GM12874 (cell line): ENCODE data around the gene RASGRP3.

Experiments
- TF ChIP-seq, protein P1 (sequence below): IDR thresholded peaks from 2 replicates; pipeline ENCODE4 v1.5.1; 2011; ENCODE audit warnings: low read depth, mild to moderate bottlenecking, control low read depth, low read length, moderate library complexity; ENCODE audit not compliant: insufficient read depth

RASGRP3 gene

DNA sequence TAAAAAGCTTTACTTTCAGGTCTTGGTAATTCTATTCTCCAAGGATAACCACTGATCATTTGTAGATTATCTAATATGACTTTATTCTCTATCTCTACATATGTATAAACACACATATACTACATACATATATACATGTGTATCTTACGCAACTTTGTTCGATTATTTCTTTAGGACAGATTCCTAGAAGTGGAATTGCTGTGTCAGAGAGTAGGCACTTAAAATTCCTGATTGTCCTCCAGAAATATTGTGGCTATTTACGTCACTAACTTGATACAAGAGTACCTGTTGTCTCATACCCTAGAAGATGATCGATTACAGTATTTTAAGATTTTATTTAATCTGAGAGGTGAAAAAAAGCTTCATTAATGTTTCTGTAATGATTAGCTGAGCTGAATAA, 64.8 kb downstream of the RASGRP3 start:
- TF ChIP-seq, protein P1, sequence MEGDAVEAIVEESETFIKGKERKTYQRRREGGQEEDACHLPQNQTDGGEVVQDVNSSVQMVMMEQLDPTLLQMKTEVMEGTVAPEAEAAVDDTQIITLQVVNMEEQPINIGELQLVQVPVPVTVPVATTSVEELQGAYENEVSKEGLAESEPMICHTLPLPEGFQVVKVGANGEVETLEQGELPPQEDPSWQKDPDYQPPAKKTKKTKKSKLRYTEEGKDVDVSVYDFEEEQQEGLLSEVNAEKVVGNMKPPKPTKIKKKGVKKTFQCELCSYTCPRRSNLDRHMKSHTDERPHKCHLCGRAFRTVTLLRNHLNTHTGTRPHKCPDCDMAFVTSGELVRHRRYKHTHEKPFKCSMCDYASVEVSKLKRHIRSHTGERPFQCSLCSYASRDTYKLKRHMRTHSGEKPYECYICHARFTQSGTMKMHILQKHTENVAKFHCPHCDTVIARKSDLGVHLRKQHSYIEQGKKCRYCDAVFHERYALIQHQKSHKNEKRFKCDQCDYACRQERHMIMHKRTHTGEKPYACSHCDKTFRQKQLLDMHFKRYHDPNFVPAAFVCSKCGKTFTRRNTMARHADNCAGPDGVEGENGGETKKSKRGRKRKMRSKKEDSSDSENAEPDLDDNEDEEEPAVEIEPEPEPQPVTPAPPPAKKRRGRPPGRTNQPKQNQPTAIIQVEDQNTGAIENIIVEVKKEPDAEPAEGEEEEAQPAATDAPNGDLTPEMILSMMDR, result no peak

DNA sequence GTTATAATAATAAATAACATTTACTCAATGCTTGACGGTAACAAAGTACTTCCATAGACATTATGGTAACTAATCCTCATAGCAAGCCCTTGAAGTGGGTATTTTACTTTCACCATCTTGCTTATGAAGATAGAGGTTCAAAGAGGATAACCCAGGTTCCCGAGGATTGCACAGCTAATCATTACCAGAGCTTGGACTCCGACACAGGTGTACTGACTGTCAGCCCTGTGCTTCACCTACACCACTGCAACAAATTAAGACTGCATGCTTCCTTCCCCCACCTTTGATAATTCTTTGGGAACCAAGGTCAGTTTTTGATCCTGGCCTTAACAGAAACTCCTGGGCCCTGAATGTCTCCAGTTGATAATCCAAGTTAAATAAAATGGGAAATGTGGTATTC, 73.8 kb downstream of the RASGRP3 start:
- TF ChIP-seq, protein P1, result no peak

DNA sequence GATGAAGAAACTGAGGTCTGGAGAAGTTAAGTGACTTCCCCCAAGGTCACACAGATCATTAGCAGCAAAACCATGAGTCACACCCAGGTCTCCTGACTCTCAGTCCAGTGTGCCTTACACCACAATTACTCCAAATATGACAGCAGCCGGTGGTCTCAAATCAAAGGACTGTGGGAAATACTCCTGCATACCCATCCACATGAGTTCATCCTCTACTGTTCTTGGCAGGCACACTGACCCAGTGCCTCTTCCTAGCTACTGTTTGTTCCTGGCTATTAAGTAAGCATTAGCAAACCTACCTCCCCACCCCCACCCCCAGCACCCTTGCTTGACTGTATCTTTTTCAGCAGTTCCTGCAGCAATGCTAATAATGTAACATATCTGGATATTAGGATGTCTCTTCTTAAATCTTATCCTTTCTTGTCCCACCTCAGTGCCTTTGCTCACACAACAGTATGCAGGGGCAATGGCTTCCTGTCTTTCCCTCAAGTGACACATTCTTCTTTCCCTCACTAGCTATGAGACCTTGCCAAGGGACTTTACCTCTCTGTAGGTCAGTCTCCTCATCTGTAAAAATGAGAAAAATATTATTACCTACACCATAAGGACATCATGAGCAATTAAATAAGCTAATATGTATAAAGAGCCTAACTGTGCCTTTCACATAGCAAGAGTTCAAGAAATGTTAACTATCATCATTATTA, 76.5 kb downstream of the RASGRP3 start:
- TF ChIP-seq, protein P1, result no peak

DNA sequence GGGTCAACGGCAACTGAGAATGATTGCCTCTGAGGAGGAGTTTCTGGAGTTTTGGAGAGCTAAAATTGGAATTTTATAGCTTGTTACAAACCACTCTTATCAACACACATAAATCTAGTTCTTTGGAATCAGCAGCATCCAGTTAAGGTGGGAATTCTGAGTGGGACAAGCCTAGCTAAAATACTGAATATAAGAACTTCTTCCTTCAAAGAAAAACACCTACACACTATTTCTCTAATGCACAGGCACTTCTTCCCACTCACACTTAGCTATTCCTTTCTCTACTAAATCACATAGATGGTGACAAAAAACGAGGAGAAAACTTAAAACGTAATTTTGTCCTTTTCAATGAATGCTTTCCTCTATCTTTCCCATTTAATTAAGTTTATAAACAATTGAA, 79.2 kb downstream of the RASGRP3 start:
- TF ChIP-seq, protein P1, result no peak

DNA sequence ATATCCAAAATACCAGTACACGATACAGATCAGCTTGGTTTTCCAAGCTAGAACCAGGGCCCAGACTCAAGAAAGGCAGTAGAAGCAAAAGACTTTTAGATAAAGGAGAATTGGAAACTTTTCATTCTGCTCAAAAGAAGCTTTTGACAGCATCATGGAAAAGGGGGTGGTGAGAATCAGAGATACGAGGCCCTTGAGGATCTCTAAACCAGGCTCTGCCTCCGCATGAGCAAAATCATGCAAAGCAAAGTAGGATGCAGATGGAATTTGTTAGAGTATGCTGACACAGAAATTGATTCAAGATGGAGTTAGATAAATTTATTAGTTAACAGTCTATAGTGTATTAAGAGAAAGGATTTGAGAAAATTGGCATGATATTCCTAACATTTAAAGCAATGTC, 82.9 kb downstream of the RASGRP3 start:
- TF ChIP-seq, protein P1, result no peak

DNA sequence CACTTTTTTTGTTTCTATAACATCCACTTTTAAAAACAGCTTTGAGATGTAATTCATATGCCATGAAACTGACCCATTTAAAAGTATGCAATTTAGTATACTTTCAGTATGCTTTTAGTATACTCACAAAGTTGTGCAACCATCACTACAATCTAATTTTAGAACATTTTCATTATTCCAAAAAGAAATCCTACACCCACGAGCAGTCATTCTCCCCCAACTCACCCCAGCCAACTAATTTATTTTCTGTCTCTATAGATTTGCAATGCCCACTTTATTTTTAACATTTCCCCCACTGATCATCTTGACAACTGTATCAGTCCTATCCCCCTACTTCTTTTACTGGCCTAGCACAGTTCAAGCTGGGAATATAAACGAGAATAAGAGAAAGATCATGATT, 83.6 kb downstream of the RASGRP3 start:
- TF ChIP-seq, protein P1, result no peak

DNA sequence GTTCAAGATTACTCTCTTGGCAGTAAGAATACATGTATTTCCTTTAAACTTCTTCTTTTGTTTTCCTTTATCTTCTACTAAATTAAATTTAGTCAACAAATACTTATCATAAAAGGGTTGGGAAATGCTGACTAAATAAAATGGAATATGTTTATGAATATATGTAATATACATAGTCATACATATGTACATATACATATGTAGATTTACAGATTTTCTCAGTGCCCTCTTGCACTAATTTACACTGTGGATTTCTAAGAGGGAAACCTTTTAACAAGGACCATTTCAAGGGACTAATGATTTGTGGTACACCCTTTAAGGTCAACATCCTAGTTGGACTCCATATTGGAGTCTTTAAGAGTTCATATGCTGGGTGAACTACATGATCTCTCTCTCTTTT, 85.4 kb downstream of the RASGRP3 start:
- TF ChIP-seq, protein P1, result no peak
